Lower leg skin (tissue), 4 donors: ENCODE data around the gene BMP7. TPM values are rescaled to one million over a fixed set of nuclear protein-coding genes. Genes with fewer than 3 reads are reported as not detected.
A peak's percentile ranks its signal among the peaks of the same experiment; 100 is the strongest.

Experiments
- DNase-seq, 2 donors: peaks; one replicate each; pipeline ENCODE4 v3.0.0-alpha.2; 2019; ENCODE audit warnings: low spot score in 2 of 2
- H3K4me3 ChIP-seq: fragments of 200-600 bp; sonication (generic); 2 replicates; pipeline ENCODE4 v1.5.1; 2017; ENCODE audit warnings: mild to moderate bottlenecking, low read depth; ENCODE audit not compliant: poor library complexity, severe bottlenecking
- CTCF ChIP-seq, 3 donors: fragments of 450-650 bp; IDR thresholded peaks; one replicate each; pipeline ENCODE4 v1.5.1; 2016; ENCODE audit warnings: antibody characterized with exemption in 3 of 3, mild to moderate bottlenecking in 3 of 3, moderate library complexity in 2 of 3
- POLR2A ChIP-seq, 2 donors: fragments of 450-650 bp; IDR thresholded peaks; one replicate each; pipeline ENCODE4 v1.6.1; 2016 to 2017; ENCODE audit warnings: antibody characterized with exemption in 2 of 2, mild to moderate bottlenecking in 1 of 2, moderate library complexity in 1 of 2
- WGBS, 2 donors: methylation state at CpG; one replicate each; pipeline ENCODE4 v1.1.5; 2018; 5-methylcytosine and 5-hydroxymethylcytosine counted together
- intact Hi-C: fragments of 100-400 bp; cut with DNase I; formaldehyde crosslinking; loops from one replicate; pipeline ENCODE4 v1.15.0; 2023; ENCODE audit warnings: low total_unique reads
- total RNA-seq, 4 donors: library from RNA; depleted of rRNA; stranded (reverse); fragments of >200 nt; gene quantifications; one replicate each; pipeline ENCODE4 v1.1.0, GENCODE V29; 2016

The BMP7 gene
- total RNA-seq, 4 donors from 2014 or later, result 40.5 to 66.3 (median 46.8) TPM

GRCh38 chr20:57223648-57224489, 42.6 kb downstream of the BMP7 start:
- peak; percentile 62 to 93 for DNase-seq
- no peak overlapping the region for H3K4me3 ChIP-seq
- 32 to 34% methylated on average over 18 to 20 of the region's 20 CpGs for WGBS, 2 donors
- TF ChIP-seq POLR2A (IDR thresholded peaks at IDR 0.05) (no peak), CTCF (IDR thresholded peaks at IDR 0.05) (no peak)
- intact Hi-C loops, result no loop called here

GRCh38 chr20:57222631-57222950, 43.9 kb downstream of the BMP7 start:
- no peak for DNase-seq
- H3K4me3 ChIP-seq, result no peak overlapping the region
- 43 to 56% methylated on average over 1 of the region's 1 CpG for WGBS, 2 donors
- intact Hi-C loops, result no loop called here
- TF ChIP-seq CTCF (IDR thresholded peaks at IDR 0.05), result no peak
- TF ChIP-seq POLR2A (IDR thresholded peaks at IDR 0.05), result no peak

GRCh38 chr20:57221916-57222630, 44.4 kb downstream of the BMP7 start:
- WGBS, 2 donors, result 82 to 85% methylated on average over 19 of the region's 19 CpGs
- H3K4me3 ChIP-seq, result no peak overlapping the region
- intact Hi-C loops, result no loop called here
- TF ChIP-seq CTCF (IDR thresholded peaks at IDR 0.05) (no peak), POLR2A (IDR thresholded peaks at IDR 0.05) (no peak)
- no peak for DNase-seq

GRCh38 chr20:57220337-57221145, 45.9 kb downstream of the BMP7 start:
- no peak overlapping the region for H3K4me3 ChIP-seq
- TF ChIP-seq POLR2A (IDR thresholded peaks at IDR 0.05) (no peak), CTCF (IDR thresholded peaks at IDR 0.05) (no peak)
- intact Hi-C loops, result no loop called here
- no peak for DNase-seq
- 72 to 73% methylated on average over 14 of the region's 14 CpGs for WGBS, 2 donors

GRCh38 chr20:57219071-57219677, 47.3 kb downstream of the BMP7 start:
- H3K4me3 ChIP-seq, result no peak overlapping the region
- DNase-seq, result no peak
- intact Hi-C loops, result no loop called here
- no peak for TF ChIP-seq POLR2A (IDR thresholded peaks at IDR 0.05)
- TF ChIP-seq CTCF (IDR thresholded peaks at IDR 0.05), result peak in 1 of 3 donors; percentile 16
- WGBS, 2 donors, result 92 to 94% methylated on average over 11 of the region's 11 CpGs
